Measurements from ENCODE around the gene MESP2.

MESP2 gene

DNA sequence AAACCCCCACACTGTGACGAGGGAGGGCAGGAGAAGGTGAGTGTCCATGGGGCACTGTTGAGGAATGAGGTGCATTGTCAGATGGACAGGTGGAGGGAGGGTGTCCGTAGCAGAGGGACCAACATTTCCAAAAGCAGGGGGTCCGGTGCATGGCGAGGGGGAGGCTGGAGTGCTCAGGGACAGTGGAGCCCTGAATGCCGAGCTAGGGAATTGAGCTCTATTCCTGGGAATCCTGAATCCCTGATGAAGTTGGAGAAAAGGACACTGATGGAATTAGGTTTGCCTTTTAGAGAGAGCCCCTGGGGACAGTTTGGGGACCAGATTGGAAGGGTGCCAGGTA lies 46.4 kb downstream of the MESP2 start:
- DNase-seq: no peak

DNA sequence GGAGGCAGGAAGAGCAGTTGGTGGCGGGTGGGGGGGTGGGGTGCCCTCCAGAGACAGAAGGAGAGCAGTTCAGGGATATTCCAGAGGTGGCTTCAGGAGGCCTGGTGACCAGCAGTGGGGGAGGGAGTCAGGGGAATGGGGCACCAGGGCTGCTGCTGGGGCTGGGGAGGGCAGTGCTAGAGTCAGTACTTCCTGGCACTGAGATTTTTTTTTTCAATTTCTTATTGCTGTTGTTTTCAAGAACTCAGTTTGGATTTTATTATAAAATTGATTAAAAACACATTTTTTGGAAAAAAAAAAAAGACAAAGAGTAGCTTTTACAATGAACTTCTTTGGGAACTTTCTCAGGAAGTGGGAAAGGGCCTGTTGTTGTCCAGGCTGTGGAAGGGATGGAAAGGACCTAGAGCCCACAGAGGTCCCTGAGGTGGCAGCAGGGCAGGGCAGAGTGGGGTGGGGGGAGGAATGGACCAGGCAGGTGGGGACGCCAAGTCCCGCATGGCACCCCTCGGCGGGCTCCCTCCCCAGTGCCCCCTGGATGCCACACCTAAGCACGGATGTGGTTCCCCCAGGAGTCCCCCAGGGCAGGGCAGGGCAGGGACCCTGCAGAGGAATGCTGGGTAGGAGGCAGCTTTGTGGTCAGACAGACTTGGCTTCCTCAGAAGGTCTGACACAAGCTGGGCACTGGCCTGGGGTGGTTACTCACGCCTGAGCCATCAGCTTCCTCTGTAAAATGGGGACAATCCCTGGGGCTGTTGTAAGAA lies 47.0 kb downstream of the MESP2 start:
- DNase-seq: no peak

DNA sequence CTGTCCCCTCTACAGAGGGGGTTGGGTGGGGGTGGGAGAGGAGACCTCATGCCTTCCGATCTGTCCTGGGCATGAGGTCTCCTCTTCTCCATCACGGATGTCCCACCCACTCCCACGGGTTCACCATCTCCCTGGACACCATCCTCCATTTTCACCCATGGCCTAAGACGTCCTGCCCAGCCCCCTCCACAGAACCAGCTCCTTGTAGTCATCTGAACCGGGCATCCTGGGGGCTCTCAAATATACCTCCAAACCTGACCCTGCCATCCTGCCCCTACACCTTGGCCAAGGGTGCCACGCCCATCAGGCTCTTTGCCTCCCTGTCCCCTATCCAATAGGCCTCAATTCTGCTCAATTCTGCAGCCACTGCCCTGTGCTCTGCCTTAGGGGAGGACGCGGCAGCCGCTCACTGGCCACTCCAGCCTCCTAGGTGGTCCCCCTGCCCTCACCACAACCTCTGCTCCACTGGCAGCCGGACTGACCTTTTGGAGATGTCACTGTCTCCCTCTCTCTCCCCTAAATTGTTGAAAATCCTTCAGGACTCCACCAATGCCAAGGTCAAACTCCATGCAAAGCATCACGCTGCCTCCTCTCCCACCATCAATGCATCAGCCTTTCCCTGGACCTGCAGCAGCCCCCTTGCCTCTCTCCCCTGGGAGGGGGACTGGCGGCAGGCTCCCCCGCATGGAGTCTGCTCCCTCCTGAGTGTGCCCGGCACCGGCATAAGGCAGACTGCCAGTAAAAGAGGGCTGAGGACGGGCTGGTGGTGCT lies 47.9 kb downstream of the MESP2 start:
- DNase-seq: no peak

DNA sequence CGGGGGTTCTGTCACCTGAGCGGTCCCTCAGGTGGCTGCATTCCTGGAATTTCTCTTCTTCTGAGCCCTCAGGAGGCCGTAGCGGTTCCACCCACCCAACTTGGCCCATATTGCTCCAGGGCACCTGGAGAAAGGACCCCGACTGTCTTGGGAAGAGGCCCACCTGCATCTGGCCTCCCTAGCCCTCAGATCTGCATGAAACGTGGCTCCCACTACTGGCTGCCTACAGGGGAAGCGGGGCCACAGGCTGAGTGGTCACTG lies 48.4 kb downstream of the MESP2 start:
- DNase-seq: no peak

DNA sequence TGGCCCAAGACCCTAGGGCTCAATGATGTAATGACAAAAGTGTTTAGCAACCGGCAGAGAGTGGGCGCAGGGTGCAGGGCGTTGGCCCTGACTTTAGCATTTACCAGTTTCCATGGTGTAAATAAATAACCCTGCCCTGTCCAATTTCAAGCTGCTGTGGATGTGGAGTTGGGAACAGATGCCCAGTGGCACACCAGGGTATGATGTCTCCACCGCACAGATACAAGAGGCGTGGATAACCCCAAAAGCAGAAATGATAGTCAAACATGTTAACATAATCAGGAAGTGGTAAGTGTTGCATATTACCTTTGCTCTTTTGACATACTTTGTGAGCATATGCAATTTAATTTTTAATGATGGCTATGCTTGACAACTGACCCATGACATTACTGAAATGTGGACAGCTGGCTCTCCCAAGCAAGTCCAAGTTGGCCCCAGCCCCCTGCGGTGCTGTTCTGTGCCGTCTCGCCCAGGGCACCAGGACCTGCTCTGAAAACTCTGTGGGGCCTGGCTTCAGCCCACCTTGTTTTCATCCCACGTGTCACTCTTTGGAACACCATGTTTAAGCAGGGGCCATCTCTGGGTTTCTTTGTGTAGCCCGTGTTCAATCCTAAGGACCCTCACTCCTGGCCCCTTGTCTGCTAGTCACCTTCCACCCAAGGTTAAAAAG lies 49.3 kb downstream of the MESP2 start:
- DNase-seq: no peak

DNA sequence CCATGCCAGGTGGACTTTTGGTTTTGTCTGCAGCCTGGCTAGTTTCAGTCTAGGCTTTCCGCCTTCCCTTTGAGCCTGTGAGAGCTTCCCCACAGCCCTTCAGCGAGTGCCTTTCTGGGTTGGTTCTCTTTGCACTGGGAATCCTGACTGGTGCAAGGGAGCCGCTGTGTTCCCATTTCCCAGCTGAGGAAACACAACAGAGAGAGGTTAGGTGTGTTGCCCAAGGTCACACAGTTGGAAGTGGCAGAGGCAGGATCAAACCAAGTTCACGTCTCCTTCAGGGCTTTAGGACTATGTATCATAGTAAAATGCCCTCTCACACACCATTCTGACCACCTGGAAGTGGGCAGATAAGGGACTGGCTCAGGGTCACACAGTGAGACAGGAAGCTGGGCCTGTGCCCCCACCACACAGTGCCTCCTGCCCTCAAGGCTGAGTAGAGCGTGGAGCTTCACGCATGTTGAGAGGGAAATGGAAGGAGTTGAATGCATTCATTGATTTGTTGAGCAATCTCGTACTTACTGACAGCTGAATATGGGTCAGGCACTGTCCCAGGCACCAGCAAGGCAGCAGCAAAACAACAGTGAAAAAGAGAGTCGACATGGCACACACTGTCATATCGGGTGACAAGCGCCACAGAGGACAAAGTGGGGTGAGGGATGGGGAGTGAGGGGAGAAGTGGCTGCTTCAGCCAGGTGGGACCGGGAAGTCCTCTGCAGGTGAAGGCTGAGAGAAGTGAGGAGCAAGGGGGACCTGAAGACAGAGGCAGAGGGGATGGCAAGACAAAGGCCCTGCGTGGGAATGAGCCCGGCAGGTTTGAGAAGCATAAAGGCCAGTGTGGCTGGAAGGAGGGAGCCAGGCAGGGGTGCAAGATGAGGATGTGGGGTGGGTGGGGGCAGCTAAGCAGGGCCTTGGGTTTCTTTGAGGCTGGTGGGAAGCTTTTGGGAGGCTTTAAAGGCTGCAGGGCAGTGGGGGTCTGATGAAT lies 50.8 kb downstream of the MESP2 start:
- DNase-seq: no peak

DNA sequence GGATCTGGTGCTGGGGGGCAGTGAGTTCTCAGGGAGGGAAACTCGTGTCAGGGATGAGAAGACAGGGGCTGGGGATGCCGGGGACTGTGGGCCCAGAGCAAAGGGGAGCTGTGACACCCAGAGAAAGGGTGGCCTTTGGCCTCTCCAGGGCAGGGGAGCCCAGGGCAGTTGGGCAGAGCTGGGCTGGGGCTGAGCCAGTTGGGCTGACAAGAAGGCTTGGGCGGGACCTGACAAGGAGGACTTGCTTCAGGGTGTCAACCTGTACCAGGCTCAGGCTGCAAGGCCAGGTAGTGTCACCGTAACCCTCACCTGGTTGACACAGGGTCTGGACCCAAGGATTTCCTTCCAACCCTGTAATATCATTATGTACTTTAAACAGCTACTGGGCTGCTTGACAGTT lies 51.7 kb downstream of the MESP2 start:
- no peak for DNase-seq

Data from DMS153 (cell line).